K562 (cell line): Measurements from ENCODE around the gene HSPB7. TPM values are rescaled to one million over a fixed set of nuclear protein-coding genes. Genes with fewer than 3 reads are reported as not detected.

ENCODE experiments used
- CBFA2T2 ChIP-seq: fragments of 450-650 bp; conservative IDR thresholded peaks from 2 replicates; pipeline ENCODE4 v1.6.1; 2017; ENCODE audit warnings: mild to moderate bottlenecking
- ETS2 ChIP-seq: IDR thresholded peaks from 2 replicates; pipeline ENCODE4 v1.6.1; 2016; ENCODE audit warnings: borderline replicate concordance, missing genetic modification characterization, mild to moderate bottlenecking, moderate library complexity, missing compliant biosample characterization; ENCODE audit not compliant: poor library complexity, severe bottlenecking
- ETV1 ChIP-seq: fragments of 450-650 bp; conservative IDR thresholded peaks from 2 replicates; pipeline ENCODE4 v1.6.1; 2016; ENCODE audit warnings: missing genetic modification characterization, control low read depth, low read depth, missing compliant biosample characterization
- FOXK2 ChIP-seq, 2 experiments: fragments of 450-650 bp; IDR thresholded peaks in 1 of 2; conservative IDR thresholded peaks in 1 of 2; 2 replicates each; pipeline ENCODE4 v1.6.1; 2016; ENCODE audit warnings: low read depth in 2 of 2, mild to moderate bottlenecking in 1 of 2
- GTF2A2 ChIP-seq: IDR thresholded peaks from 2 replicates; pipeline ENCODE4 v1.6.1; 2016; ENCODE audit warnings: mild to moderate bottlenecking, missing genetic modification characterization, missing compliant biosample characterization
- HDAC1 ChIP-seq, 2 experiments: fragments of 450-650 bp; IDR thresholded peaks; 2 replicates each; pipeline ENCODE4 v1.6.1; 2016 to 2017; ENCODE audit warnings: inconsistent platforms in 1 of 2, mild to moderate bottlenecking in 1 of 2, moderate library complexity in 1 of 2
- HDGF ChIP-seq: fragments of 450-650 bp; IDR thresholded peaks from 2 replicates; pipeline ENCODE4 v1.6.1; 2016
- HMGN3 ChIP-seq: IDR thresholded peaks from 2 replicates; pipeline ENCODE4 v1.6.1; 2011; ENCODE audit warnings: borderline replicate concordance, low read depth, mild to moderate bottlenecking, mixed read lengths, low read length; ENCODE audit not compliant: insufficient read length; ENCODE audit errors: extremely low read depth
- RBM34 ChIP-seq: fragments of 200-400 bp; formaldehyde crosslinking; IDR thresholded peaks from 2 replicates; pipeline ENCODE4 v1.6.1; 2018; ENCODE audit warnings: low read length, borderline replicate concordance; ENCODE audit not compliant: insufficient read depth
- YY1 ChIP-seq, 3 experiments: IDR thresholded peaks; 2 replicates each; pipeline ENCODE4 v1.6.1; 2011; ENCODE audit warnings: low read length in 2 of 3, mild to moderate bottlenecking in 2 of 3, moderate library complexity in 2 of 3, borderline replicate concordance in 1 of 3, control low read depth in 1 of 3, low read depth in 1 of 3; ENCODE audit not compliant: insufficient read depth in 3 of 3, insufficient replicate concordance in 2 of 3, control insufficient read depth in 1 of 3, insufficient read length in 1 of 3; ENCODE audit errors: extremely low read depth in 1 of 3
- polyA plus RNA-seq, 8 experiments: library from polyadenylated mRNA; depleted of rRNA in 4 of 8; stranded (reverse) in 5 of 8; unstranded in 3 of 8; fragments of >200 nt; fragmentation: Nextera tagmentation in 2 of 8; fragmentation: Illumina TruSeq in 1 of 8; extraction: Ambion mirVana in 2 of 8; extraction: Trizol in 1 of 8; gene quantifications; 2 replicates each; pipeline versions ENCODE4 v1.2.1 to v1.2.3, GENCODE V29; 2011 to 2014; ENCODE audit warnings: inconsistent platforms in 1 of 8, missing spikeins in 1 of 8
- total RNA-seq, 7 experiments: library from RNA; depleted of rRNA in 6 of 7; stranded (reverse); fragments of >200 nt in 6 of 7; fragmentation: Illumina TruSeq in 2 of 7; extraction: Trizol in 2 of 7; gene quantifications; 2 replicates each; pipeline versions ENCODE4 v1.2.1 to v1.2.3, GENCODE V29; 2011 to 2021; ENCODE audit warnings: low replicate concordance in 1 of 7
- TF ChIP-seq, protein P1 (sequence below): sonication (generic); formaldehyde crosslinking; IDR thresholded peaks from 2 replicates; pipeline ENCODE4 v1.8.1; 2023; ENCODE audit warnings: mild to moderate bottlenecking, missing genetic modification reagents
- TF ChIP-seq, protein P2 (sequence below), 2 experiments: IDR thresholded peaks; 2 replicates each; pipeline ENCODE4 v1.6.1; 2011; ENCODE audit warnings: borderline replicate concordance in 1 of 2, control low read depth in 1 of 2, low read depth in 1 of 2, low read length in 1 of 2, mild to moderate bottlenecking in 1 of 2, mixed read lengths in 1 of 2, moderate library complexity in 1 of 2; ENCODE audit not compliant: insufficient read depth in 1 of 2, insufficient read length in 1 of 2, poor library complexity in 1 of 2, severe bottlenecking in 1 of 2; ENCODE audit errors: extremely low read depth in 1 of 2
- TF ChIP-seq, protein P3 (sequence below): fragments of 250-450 bp; sonication (Bioruptor Pico); IDR thresholded peaks from 2 replicates; pipeline ENCODE4 v1.4.0; 2020; ENCODE audit warnings: mild to moderate bottlenecking, moderate library complexity
- TF ChIP-seq, protein P4 (sequence below), 3 experiments: IDR thresholded peaks in 2 of 3; conservative IDR thresholded peaks in 1 of 3; 2 replicates each; pipeline ENCODE4 v1.5.1; 2011 to 2012; ENCODE audit warnings: low read length in 3 of 3, mild to moderate bottlenecking in 3 of 3, control low read depth in 2 of 3, improper control_type of control experiment in 1 of 3, inconsistent platforms in 1 of 3, low read depth in 1 of 3, mixed read lengths in 1 of 3, moderate library complexity in 1 of 3; ENCODE audit not compliant: insufficient read depth in 2 of 3

The HSPB7 gene
- total and polyA plus RNA-seq, 9 of the 15 experiments (the other 6 are each of a cell fraction or from before 2014, with no cell fraction given): 0.05 to 0.19 (median 0.07) TPM; not detected in 6

DNA sequence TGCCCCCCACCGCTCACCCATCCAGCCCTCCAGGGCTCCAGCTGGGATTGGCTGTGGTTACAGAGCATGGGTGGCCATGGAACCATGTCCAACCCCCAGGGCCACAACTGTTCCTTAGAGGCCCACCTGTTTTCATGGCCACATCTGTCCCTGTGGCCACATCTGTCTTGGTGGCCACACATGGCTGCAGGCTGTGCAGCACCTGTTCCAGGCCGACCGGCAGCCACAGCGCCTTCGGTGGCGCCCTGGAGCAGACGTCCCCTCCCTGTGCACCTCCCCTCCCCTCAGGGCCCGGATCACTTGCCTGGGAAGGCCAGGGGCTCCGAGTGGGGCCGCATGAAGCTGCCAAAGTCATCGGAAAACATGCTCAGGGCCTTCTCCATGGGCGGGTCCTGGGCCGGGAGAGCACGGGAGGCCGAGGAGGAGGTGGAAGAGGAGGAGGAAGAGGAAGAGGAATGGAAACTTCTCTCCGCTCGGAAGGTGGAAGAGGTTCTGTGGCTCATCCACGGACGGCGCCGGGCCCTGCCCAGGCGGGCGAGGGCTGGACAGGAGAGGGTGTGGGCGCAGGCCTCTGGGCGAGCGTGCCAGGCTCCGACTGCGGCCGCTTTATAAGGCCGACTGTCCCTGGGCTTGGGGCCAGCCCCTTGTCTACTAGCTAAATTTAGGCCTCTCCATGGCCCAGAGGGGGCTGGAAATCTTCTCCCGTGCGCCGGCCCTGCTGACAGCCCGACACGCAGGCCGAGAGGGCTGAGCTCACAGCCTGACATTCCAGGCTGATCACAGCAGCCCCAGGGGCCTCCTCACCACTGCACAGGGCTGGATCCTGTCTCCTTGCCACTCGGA lies at the start of gene HSPB7 (continued):
- TF ChIP-seq, protein P1, sequence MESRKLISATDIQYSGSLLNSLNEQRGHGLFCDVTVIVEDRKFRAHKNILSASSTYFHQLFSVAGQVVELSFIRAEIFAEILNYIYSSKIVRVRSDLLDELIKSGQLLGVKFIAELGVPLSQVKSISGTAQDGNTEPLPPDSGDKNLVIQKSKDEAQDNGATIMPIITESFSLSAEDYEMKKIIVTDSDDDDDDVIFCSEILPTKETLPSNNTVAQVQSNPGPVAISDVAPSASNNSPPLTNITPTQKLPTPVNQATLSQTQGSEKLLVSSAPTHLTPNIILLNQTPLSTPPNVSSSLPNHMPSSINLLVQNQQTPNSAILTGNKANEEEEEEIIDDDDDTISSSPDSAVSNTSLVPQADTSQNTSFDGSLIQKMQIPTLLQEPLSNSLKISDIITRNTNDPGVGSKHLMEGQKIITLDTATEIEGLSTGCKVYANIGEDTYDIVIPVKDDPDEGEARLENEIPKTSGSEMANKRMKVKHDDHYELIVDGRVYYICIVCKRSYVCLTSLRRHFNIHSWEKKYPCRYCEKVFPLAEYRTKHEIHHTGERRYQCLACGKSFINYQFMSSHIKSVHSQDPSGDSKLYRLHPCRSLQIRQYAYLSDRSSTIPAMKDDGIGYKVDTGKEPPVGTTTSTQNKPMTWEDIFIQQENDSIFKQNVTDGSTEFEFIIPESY (CRISPR knock-in tag): peak; percentile 96
- TF ChIP-seq, protein P2, sequence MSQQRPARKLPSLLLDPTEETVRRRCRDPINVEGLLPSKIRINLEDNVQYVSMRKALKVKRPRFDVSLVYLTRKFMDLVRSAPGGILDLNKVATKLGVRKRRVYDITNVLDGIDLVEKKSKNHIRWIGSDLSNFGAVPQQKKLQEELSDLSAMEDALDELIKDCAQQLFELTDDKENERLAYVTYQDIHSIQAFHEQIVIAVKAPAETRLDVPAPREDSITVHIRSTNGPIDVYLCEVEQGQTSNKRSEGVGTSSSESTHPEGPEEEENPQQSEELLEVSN (IDR thresholded peaks at IDR 0.05; ENCODE audit: borderline replicate concordance in 1 of 2, extremely low read depth in 1 of 2, insufficient read depth in 1 of 2, insufficient read length in 1 of 2, low read depth in 1 of 2, low read length in 1 of 2, poor library complexity in 1 of 2, severe bottlenecking in 1 of 2): peak in 1 of 2 experiments; percentile 59
- no peak for TF ChIP-seq ETS2 (tag)
- no peak for TF ChIP-seq RBM34
- no peak for TF ChIP-seq ETV1
- TF ChIP-seq, protein P3, sequence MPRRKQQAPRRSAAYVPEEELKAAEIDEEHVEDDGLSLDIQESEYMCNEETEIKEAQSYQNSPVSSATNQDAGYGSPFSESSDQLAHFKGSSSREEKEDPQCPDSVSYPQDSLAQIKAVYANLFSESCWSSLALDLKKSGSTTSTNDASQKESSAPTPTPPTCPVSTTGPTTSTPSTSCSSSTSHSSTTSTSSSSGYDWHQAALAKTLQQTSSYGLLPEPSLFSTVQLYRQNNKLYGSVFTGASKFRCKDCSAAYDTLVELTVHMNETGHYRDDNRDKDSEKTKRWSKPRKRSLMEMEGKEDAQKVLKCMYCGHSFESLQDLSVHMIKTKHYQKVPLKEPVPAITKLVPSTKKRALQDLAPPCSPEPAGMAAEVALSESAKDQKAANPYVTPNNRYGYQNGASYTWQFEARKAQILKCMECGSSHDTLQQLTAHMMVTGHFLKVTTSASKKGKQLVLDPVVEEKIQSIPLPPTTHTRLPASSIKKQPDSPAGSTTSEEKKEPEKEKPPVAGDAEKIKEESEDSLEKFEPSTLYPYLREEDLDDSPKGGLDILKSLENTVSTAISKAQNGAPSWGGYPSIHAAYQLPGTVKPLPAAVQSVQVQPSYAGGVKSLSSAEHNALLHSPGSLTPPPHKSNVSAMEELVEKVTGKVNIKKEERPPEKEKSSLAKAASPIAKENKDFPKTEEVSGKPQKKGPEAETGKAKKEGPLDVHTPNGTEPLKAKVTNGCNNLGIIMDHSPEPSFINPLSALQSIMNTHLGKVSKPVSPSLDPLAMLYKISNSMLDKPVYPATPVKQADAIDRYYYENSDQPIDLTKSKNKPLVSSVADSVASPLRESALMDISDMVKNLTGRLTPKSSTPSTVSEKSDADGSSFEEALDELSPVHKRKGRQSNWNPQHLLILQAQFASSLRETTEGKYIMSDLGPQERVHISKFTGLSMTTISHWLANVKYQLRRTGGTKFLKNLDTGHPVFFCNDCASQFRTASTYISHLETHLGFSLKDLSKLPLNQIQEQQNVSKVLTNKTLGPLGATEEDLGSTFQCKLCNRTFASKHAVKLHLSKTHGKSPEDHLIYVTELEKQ (CRISPR knock-in tag): no peak
- TF ChIP-seq HMGN3: peak; percentile 4
- peak; percentile 35; the same call in 1 of the 2 replicates for TF ChIP-seq HDGF
- no peak for TF ChIP-seq GTF2A2 (tag)
- TF ChIP-seq HDAC1 (IDR thresholded peaks at IDR 0.05): peak in 1 of 2 experiments; percentile 39; a peak in 1 of 4 replicates
- peak in 2 of 3 experiments; percentile 45 to 64 for TF ChIP-seq YY1 (IDR thresholded peaks at IDR 0.05; ENCODE audit: borderline replicate concordance in 1 of 3, control insufficient read depth in 1 of 3, extremely low read depth in 1 of 3, insufficient read depth in 3 of 3, insufficient read length in 1 of 3, insufficient replicate concordance in 2 of 3, low read depth in 1 of 3, low read length in 2 of 3)
- TF ChIP-seq, protein P4, sequence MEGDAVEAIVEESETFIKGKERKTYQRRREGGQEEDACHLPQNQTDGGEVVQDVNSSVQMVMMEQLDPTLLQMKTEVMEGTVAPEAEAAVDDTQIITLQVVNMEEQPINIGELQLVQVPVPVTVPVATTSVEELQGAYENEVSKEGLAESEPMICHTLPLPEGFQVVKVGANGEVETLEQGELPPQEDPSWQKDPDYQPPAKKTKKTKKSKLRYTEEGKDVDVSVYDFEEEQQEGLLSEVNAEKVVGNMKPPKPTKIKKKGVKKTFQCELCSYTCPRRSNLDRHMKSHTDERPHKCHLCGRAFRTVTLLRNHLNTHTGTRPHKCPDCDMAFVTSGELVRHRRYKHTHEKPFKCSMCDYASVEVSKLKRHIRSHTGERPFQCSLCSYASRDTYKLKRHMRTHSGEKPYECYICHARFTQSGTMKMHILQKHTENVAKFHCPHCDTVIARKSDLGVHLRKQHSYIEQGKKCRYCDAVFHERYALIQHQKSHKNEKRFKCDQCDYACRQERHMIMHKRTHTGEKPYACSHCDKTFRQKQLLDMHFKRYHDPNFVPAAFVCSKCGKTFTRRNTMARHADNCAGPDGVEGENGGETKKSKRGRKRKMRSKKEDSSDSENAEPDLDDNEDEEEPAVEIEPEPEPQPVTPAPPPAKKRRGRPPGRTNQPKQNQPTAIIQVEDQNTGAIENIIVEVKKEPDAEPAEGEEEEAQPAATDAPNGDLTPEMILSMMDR (IDR thresholded peaks at IDR 0.05 in 2 of 3, conservative IDR thresholded peaks at IDR 0.05 in 1 of 3; ENCODE audit: insufficient read depth in 2 of 3, low read depth in 1 of 3, low read length in 3 of 3): peak; percentile 39 to 54 (median 48); a peak in 4 of 6 replicates
- TF ChIP-seq FOXK2 (conservative IDR thresholded peaks at IDR 0.05 in 1 of 2, IDR thresholded peaks at IDR 0.05 in 1 of 2; ENCODE audit: low read depth in 2 of 2): no peak
- TF ChIP-seq CBFA2T2: peak; percentile 73
